Tibial nerve (tissue), 3 donors: ENCODE measurements around the gene CCDC87.

Experiments
- POLR2A ChIP-seq, 2 donors: fragments of 450-650 bp; IDR thresholded peaks; one replicate each; pipeline ENCODE4 v1.6.1; 2017; ENCODE audit warnings: antibody characterized with exemption in 2 of 2, mild to moderate bottlenecking in 2 of 2, moderate library complexity in 2 of 2
- TF ChIP-seq, protein P1 (sequence below), 5 experiments: fragments of 200-600 bp in 3 of 5; fragments of 450-650 bp in 2 of 5; sonication (generic) in 3 of 5; IDR thresholded peaks; one replicate each; pipeline ENCODE4 v1.5.1; 2016 to 2019; ENCODE audit warnings: antibody characterized with exemption in 5 of 5, mild to moderate bottlenecking in 3 of 5, moderate library complexity in 2 of 5

DNA sequence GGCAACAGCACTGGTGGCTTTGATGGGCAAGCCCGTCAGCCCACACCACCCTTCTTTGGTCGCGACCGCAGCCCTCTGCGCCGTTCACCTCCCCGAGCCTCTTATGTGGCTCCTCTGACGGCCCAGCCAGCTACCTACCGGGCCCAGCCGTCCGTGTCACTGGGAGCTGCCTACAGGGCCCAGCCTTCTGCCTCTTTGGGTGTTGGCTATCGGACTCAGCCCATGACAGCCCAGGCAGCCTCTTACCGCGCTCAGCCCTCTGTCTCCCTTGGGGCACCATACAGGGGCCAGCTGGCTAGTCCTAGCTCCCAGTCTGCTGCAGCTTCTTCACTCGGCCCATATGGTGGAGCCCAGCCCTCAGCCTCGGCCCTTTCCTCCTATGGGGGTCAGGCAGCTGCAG is 31.6 kb upstream of the CCDC87 start:
- TF ChIP-seq POLR2A (IDR thresholded peaks at IDR 0.05): no peak
- TF ChIP-seq, protein P1, sequence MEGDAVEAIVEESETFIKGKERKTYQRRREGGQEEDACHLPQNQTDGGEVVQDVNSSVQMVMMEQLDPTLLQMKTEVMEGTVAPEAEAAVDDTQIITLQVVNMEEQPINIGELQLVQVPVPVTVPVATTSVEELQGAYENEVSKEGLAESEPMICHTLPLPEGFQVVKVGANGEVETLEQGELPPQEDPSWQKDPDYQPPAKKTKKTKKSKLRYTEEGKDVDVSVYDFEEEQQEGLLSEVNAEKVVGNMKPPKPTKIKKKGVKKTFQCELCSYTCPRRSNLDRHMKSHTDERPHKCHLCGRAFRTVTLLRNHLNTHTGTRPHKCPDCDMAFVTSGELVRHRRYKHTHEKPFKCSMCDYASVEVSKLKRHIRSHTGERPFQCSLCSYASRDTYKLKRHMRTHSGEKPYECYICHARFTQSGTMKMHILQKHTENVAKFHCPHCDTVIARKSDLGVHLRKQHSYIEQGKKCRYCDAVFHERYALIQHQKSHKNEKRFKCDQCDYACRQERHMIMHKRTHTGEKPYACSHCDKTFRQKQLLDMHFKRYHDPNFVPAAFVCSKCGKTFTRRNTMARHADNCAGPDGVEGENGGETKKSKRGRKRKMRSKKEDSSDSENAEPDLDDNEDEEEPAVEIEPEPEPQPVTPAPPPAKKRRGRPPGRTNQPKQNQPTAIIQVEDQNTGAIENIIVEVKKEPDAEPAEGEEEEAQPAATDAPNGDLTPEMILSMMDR (IDR thresholded peaks at IDR 0.05): no peak
